ENCODE data around the gene SLC18A3.

The SLC18A3 gene

GRCh38 chr10:49653273-49653929 is 43.3 kb downstream of the SLC18A3 start:
- DNase-seq: no peak

GRCh38 chr10:49654036-49654693 is 44.1 kb downstream of the SLC18A3 start:
- DNase-seq: no peak

GRCh38 chr10:49655099-49655498 is 45.0 kb downstream of the SLC18A3 start:
- DNase-seq: no peak

GRCh38 chr10:49656845-49657493 is 46.9 kb downstream of the SLC18A3 start:
- no peak for DNase-seq

- DNase-seq: no peak
These were observed 47.5 kb downstream of the SLC18A3 start for GRCh38 chr10:49657606-49658005.

GRCh38 chr10:49661140-49661856 is 51.2 kb downstream of the SLC18A3 start:
- DNase-seq: no peak
